CD4-positive, CD25-positive, alpha-beta regulatory T cell (primary cell): ENCODE data around the gene OR1I1. TPM values are rescaled to one million over a fixed set of nuclear protein-coding genes. Genes with fewer than 3 reads are reported as not detected.
A peak's percentile ranks its signal among the peaks of the same experiment; 100 is the strongest.

ENCODE experiments used
- ATAC-seq, 2 donors: fragments of 150-1000 bp; cut with Tn5 transposase; one replicate each; pipeline ENCODE4 v1.10.0; 2021; ENCODE audit warnings: low read depth in 2 of 2, moderate number of reproducible peaks in 2 of 2, moderate library complexity in 1 of 2
- DNase-seq, 3 donors: peaks; one replicate each; pipeline versions ENCODE4 v3.0.0 to v3.0.0-alpha.2; 2012 to 2022; ENCODE audit warnings: mixed read lengths in 1 of 3
- H3K27ac ChIP-seq: one replicate; pipeline ENCODE4 v1.7.0; 2013; ENCODE audit warnings: mild to moderate bottlenecking, low read length; ENCODE audit not compliant: insufficient read depth, poor library complexity, severe bottlenecking
- H3K27me3 ChIP-seq: one replicate; pipeline ENCODE4 v1.7.0; 2013; ENCODE audit warnings: low read length; ENCODE audit not compliant: control insufficient read depth, insufficient read depth
- H3K36me3 ChIP-seq: one replicate; pipeline ENCODE4 v1.7.0; 2013; ENCODE audit warnings: mild to moderate bottlenecking, low read length, moderate library complexity; ENCODE audit not compliant: control insufficient read depth, insufficient read depth
- H3K4me1 ChIP-seq: 2 replicates; pipeline ENCODE4 v1.7.0; 2013; ENCODE audit warnings: mild to moderate bottlenecking, low read length; ENCODE audit not compliant: insufficient read depth, control insufficient read depth, poor library complexity, severe bottlenecking
- H3K4me3 ChIP-seq: one replicate; pipeline ENCODE4 v1.7.0; 2013; ENCODE audit warnings: low read depth, mild to moderate bottlenecking, low read length, moderate library complexity
- H3K9me3 ChIP-seq, 2 experiments: 1 replicate in 1 of 2; 2 replicates in 1 of 2; pipeline ENCODE4 v1.7.0; 2013; ENCODE audit warnings: low read length in 2 of 2, mild to moderate bottlenecking in 1 of 2, moderate library complexity in 1 of 2; ENCODE audit not compliant: control insufficient read depth in 2 of 2
- H3K27ac Mint-ChIP-seq, 3 donors: one replicate each; pipeline ENCODE4 v1.8.0; 2020 to 2022; ENCODE audit warnings: mild to moderate bottlenecking in 3 of 3, mixed read lengths in 3 of 3, moderate library complexity in 2 of 3
- H3K27me3 Mint-ChIP-seq: one replicate; pipeline ENCODE4 v1.8.0; 2022; ENCODE audit warnings: mild to moderate bottlenecking, mixed read lengths
- H3K36me3 Mint-ChIP-seq: one replicate; pipeline ENCODE4 v1.8.0; 2020; ENCODE audit warnings: mixed read lengths
- H3K4me1 Mint-ChIP-seq, 4 donors: one replicate each; pipeline ENCODE4 v1.8.0; 2020 to 2022; ENCODE audit warnings: mixed read lengths in 4 of 4, mild to moderate bottlenecking in 1 of 4
- H3K4me3 Mint-ChIP-seq, 4 donors: one replicate each; pipeline ENCODE4 v1.8.0; 2020 to 2022; ENCODE audit warnings: mild to moderate bottlenecking in 4 of 4, mixed read lengths in 4 of 4, moderate library complexity in 3 of 4
- H3K9me3 Mint-ChIP-seq, 7 donors: one replicate each; pipeline ENCODE4 v1.8.0; 2020 to 2022; ENCODE audit warnings: mixed read lengths in 7 of 7, mild to moderate bottlenecking in 3 of 7, moderate library complexity in 2 of 7
- polyA plus RNA-seq, 4 donors: library from polyadenylated mRNA; unstranded; fragments of 300-500 nt; fragmentation: Illumina TruSeq; gene quantifications; one replicate each; pipeline ENCODE4 v1.2.3, GENCODE V29; 2021
- total RNA-seq: library from RNA; stranded (reverse); gene quantifications from one replicate; pipeline ENCODE4 v1.2.3, GENCODE V29; 2022

The OR1I1 gene
- total and polyA plus RNA-seq, 5 donors from 2014 or later = not detected

DNA sequence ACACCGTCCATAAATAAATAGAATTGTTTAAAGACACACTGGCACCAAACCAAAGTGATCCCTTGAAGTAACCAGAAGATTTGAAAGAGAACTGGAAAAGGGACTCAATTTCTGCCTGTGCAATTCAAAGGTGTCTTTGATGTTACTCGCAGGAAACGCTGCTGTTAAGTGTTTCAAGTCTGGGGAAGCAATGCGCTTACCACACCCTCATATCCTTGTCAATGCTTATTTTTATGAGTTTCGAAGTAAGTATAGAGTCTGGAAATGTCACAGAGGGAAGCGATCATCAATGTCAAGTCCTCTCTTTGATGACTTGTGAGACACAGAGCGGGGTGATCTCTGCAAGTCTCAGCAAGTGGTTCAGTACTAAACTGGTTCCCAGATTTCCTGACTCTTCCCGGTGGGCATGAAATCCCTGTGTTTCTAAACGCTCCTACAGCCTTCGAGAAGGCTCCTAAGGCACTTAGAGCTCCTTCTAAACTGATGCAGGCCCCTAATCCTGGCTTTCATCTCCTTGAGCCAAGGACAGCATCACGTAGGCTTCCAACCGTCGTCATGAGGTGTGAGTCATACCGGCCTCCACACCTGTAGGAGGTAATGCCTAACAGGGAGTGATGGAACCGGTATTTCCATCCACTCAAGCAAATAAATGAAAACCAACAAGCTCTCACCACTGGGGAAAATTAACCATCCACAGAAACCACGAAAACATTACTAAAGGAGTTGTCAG lies 48.0 kb downstream of the OR1I1 start:
- H3K27me3 ChIP-seq = no peaks in the 10 kb centered on the region
- no peaks in the 10 kb centered on the region for H3K9me3 ChIP-seq
- H3K4me1 ChIP-seq = peaks cover 9% of the 10 kb centered on the region
- no peaks in the 10 kb centered on the region for H3K36me3 ChIP-seq
- no peaks in the 10 kb centered on the region for H3K36me3 Mint-ChIP-seq
- H3K4me3 ChIP-seq = peak overlapping the region; percentile 38
- H3K27me3 Mint-ChIP-seq = peaks cover 19% of the 10 kb centered on the region
- peak overlapping the region in 2 of 3 donors; percentile 32 to 33 for H3K27ac Mint-ChIP-seq
- ATAC-seq (no peak), DNase-seq (peak in 1 of 3 donors; percentile 61)
- no peak overlapping the region for H3K27ac ChIP-seq
- peak overlapping the region in 3 of 4 donors; percentile 33 to 41 (median 35) for H3K4me3 Mint-ChIP-seq
- H3K4me1 Mint-ChIP-seq = peaks cover 2 to 34% (median 12%) of the 10 kb centered on the region in 4 donors
- H3K9me3 Mint-ChIP-seq = peaks cover 0 to 2% (median 0%) of the 10 kb centered on the region in 7 donors

DNA sequence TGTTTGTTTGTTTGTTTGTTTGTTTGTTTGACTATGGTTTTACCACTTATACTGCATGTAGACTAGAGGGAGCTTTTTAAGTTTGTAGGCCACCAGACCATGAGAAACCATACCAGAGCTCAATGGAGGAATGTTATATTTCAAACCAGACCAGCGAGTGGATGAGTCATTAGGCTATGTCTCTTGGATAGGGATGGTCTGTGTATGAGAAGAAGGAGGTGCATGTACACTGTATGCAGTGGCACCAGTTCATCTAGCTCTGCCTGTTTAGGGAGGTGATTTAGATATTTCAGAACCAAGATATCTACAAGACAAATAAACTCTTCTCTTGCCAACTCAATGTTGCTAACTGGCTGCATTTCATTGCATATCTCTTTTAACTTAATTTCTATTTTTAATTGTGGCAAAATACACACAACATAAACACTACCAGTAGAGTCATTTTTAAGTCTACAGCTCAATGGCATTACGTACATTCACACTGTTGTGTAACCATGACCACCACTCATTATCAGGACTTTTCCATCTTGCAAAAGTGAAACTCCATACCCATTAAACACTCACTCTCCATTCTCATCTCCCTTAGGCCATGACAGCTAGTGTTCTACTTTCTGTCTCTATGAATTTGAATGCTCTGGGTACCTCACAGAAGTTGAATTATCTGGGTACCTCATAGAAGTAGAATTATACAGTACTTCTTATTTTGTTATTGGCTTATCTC lies 54.4 kb downstream of the OR1I1 start:
- no peak overlapping the region for H3K27ac ChIP-seq
- Mint-ChIP-seq H3K36me3 (peaks cover 3% of the 10 kb centered on the region), H3K27ac (no peak overlapping the region), H3K9me3 (peaks cover 0 to 7% (median 3%) of the 10 kb centered on the region in 7 donors), H3K4me1 (peaks cover 0 to 2% (median 0%) of the 10 kb centered on the region in 4 donors), H3K27me3 (peaks cover 14% of the 10 kb centered on the region), H3K4me3 (no peak overlapping the region)
- H3K9me3 ChIP-seq = peaks cover 7% of the 10 kb centered on the region in 2 experiments
- no peaks in the 10 kb centered on the region for H3K36me3 ChIP-seq
- ATAC-seq (no peak), DNase-seq (no peak)
- no peaks in the 10 kb centered on the region for H3K4me1 ChIP-seq
- no peaks in the 10 kb centered on the region for H3K27me3 ChIP-seq
- no peak overlapping the region for H3K4me3 ChIP-seq

DNA sequence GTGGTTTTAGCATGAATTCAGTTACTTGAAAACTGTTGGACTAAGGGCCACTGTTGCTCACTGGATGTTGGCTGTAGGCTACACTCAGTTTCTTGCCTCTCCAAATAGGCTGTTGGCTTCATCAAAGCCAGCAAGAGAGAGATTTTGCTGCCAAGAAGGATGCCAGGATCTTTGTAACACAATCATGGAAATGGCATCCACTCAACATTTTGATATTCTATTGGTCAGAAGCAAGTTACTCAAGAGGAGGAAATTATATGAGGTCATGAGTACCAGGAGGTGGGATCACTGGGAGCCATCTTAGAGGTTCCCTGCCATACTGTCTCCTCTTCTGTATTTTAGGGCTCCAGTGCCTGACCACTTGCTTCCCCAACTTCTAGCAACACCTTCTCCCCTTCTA lies 55.8 kb downstream of the OR1I1 start:
- H3K9me3 Mint-ChIP-seq = peaks cover 0 to 7% (median 2%) of the 10 kb centered on the region in 7 donors
- H3K27me3 ChIP-seq = no peaks in the 10 kb centered on the region
- DNase-seq (no peak), ATAC-seq (no peak)
- H3K36me3 Mint-ChIP-seq = peaks cover 3% of the 10 kb centered on the region
- no peaks in the 10 kb centered on the region for H3K4me1 ChIP-seq
- no peak overlapping the region for H3K4me3 ChIP-seq
- H3K27me3 Mint-ChIP-seq = peaks cover 14% of the 10 kb centered on the region
- H3K4me1 Mint-ChIP-seq = no peaks in the 10 kb centered on the region
- H3K36me3 ChIP-seq = no peaks in the 10 kb centered on the region
- no peak overlapping the region for H3K27ac Mint-ChIP-seq
- no peak overlapping the region for H3K4me3 Mint-ChIP-seq
- H3K9me3 ChIP-seq = peaks cover 7% of the 10 kb centered on the region in 2 experiments
- no peak overlapping the region for H3K27ac ChIP-seq

DNA sequence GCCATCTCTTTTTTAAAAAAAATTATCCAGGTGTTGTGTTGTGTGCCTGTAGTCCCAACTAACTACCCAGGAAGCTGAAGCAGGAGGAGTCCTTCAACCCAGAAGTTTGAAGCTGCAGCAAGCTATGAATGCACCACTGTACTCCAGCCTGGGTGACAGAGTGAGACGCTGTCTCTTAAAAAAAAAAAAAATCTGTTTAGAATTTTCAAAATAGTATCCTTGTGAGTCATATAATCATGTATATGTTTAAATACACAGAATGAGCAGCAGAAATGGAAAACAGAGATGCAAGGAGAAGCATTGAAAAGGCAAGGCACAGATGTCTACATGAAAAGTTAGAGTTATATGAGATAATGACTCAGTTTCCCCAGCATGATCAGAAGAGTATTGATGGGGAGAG lies 56.4 kb downstream of the OR1I1 start:
- ATAC-seq (no peak), DNase-seq (no peak)
- Histone ChIP-seq H3K4me1 (no peaks in the 10 kb centered on the region), H3K36me3 (no peaks in the 10 kb centered on the region), H3K4me3 (no peak overlapping the region), H3K27ac (no peak overlapping the region), H3K9me3 (peaks cover 7% of the 10 kb centered on the region in 2 experiments), H3K27me3 (no peaks in the 10 kb centered on the region)
- H3K9me3 Mint-ChIP-seq = peaks cover 0 to 7% (median 2%) of the 10 kb centered on the region in 7 donors
- H3K36me3 Mint-ChIP-seq = peaks cover 3% of the 10 kb centered on the region
- H3K27ac Mint-ChIP-seq = no peak overlapping the region
- H3K27me3 Mint-ChIP-seq = peaks cover 14% of the 10 kb centered on the region
- H3K4me3 Mint-ChIP-seq = no peak overlapping the region
- no peaks in the 10 kb centered on the region for H3K4me1 Mint-ChIP-seq

DNA sequence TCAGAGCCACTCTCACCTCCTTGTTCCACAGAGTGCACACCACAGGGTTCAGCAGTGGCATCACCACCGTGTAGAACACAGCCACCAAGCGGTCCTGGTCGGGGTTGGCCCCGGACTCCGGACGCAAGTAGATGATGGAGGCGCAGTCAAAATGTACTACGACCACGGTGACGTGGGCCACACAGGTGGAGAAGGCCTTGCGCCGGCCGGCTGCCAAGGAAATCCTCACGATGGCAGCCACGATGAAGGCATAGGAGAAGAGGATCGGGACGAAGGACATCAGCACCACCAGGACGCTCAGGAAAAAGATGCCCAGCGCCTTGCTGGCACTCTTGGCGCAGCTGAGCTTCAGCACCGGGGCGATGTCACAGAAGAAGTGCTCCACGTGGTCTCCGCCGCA lies 59.1 kb downstream of the OR1I1 start:
- peaks cover 19% of the 10 kb centered on the region for H3K27me3 Mint-ChIP-seq
- H3K9me3 ChIP-seq = peaks cover 7% of the 10 kb centered on the region in 2 experiments
- no peaks in the 10 kb centered on the region for H3K36me3 ChIP-seq
- no peaks in the 10 kb centered on the region for H3K4me1 Mint-ChIP-seq
- no peak overlapping the region for H3K4me3 Mint-ChIP-seq
- no peak overlapping the region for H3K4me3 ChIP-seq
- H3K27ac Mint-ChIP-seq = no peak overlapping the region
- no peak for ATAC-seq
- peaks cover 3% of the 10 kb centered on the region for H3K36me3 Mint-ChIP-seq
- H3K9me3 Mint-ChIP-seq = peaks cover 0 to 7% (median 2%) of the 10 kb centered on the region in 7 donors
- no peaks in the 10 kb centered on the region for H3K4me1 ChIP-seq
- H3K27me3 ChIP-seq = no peaks in the 10 kb centered on the region
- no peak overlapping the region for H3K27ac ChIP-seq
- no peak for DNase-seq

DNA sequence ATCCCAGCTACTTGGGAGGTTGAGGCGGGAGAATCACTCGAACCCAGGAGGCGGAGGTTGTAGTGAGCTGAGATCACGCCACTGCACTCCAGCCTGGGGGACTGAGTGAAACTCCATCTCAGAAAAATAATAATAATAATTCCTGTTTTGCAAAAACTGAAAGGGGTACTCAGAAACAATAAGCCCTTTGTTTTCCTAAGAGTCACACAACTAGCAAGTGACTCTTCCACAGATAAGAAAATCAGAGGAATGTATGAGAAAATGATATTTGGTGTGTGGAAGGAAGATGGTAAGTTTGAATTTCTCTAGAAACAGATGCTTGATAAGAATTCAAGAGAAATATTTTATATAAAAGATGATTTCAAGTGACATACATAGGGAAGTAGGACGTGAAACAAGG lies 60.3 kb downstream of the OR1I1 start:
- no peak overlapping the region for H3K4me3 ChIP-seq

More for the DNA sequence above, 60.3 kb downstream of the OR1I1 start:
- Mint-ChIP-seq H3K9me3 (peaks cover 0 to 7% (median 2%) of the 10 kb centered on the region in 7 donors), H3K36me3 (peaks cover 3% of the 10 kb centered on the region), H3K27me3 (peaks cover 14% of the 10 kb centered on the region), H3K4me1 (no peaks in the 10 kb centered on the region), H3K4me3 (no peak overlapping the region), H3K27ac (no peak overlapping the region)
- ATAC-seq (no peak), DNase-seq (no peak)
- Histone ChIP-seq H3K9me3 (peaks cover 7% of the 10 kb centered on the region in 2 experiments), H3K36me3 (no peaks in the 10 kb centered on the region), H3K27me3 (no peaks in the 10 kb centered on the region), H3K4me1 (no peaks in the 10 kb centered on the region), H3K27ac (no peak overlapping the region)
